Spinal cord (tissue), 10 donors: Measurements from ENCODE around the gene SCN4A. TPM values are rescaled to one million over a fixed set of nuclear protein-coding genes. Genes with fewer than 3 reads are reported as not detected.

Experiments
- DNase-seq, 6 donors: peaks; one replicate each; pipeline versions ENCODE4 v3.0.0 to v3.0.0-alpha.2; 2013 to 2015; ENCODE audit warnings: low spot score in 6 of 6, low read depth in 4 of 6
- H3K27ac ChIP-seq: one replicate; pipeline ENCODE4 v1.5.1; 2013; ENCODE audit warnings: low read depth, low read length, control low read depth
- H3K27me3 ChIP-seq: one replicate; pipeline ENCODE4 v1.6.1; 2013; ENCODE audit warnings: low read length; ENCODE audit not compliant: control insufficient read depth, insufficient read depth
- H3K36me3 ChIP-seq: one replicate; pipeline ENCODE4 v1.6.1; 2013; ENCODE audit warnings: low read length; ENCODE audit not compliant: control insufficient read depth, insufficient read depth
- H3K4me1 ChIP-seq: one replicate; pipeline ENCODE4 v1.6.1; 2013; ENCODE audit warnings: low read length; ENCODE audit not compliant: control insufficient read depth, insufficient read depth
- H3K4me3 ChIP-seq: one replicate; pipeline ENCODE4 v1.5.1; 2013; ENCODE audit warnings: low read depth, low read length, control low read depth
- H3K9me3 ChIP-seq: one replicate; pipeline ENCODE4 v1.6.1; 2013; ENCODE audit warnings: low read length; ENCODE audit not compliant: control insufficient read depth, insufficient read depth
- WGBS: methylation state at CpG from one replicate; pipeline ENCODE4 v1.1.5; 2013; ENCODE audit warnings: missing lambda C conversion rate; ENCODE audit not compliant: insufficient coverage; 5-methylcytosine and 5-hydroxymethylcytosine counted together
- polyA plus RNA-seq, 2 donors: library from polyadenylated mRNA; unstranded; fragments of 120-200 nt; gene quantifications; one replicate each; pipeline ENCODE4 v1.2.1, GENCODE V29; 2013; ENCODE audit not compliant: insufficient read length in 2 of 2
- total RNA-seq, 2 donors: library from RNA; depleted of rRNA in 1 of 2; stranded (reverse); fragments of 120-200 nt in 1 of 2; fragments of >200 nt in 1 of 2; gene quantifications; one replicate each; pipeline versions ENCODE4 v1.2.3 to v1.2.4, GENCODE V29; 2013 to 2014
- donor health status: healthy.

SCN4A gene
- total and polyA plus RNA-seq, 4 donors: 0.14 to 0.28 (median 0.18) TPM

- no peak for DNase-seq
- no peaks in the 10 kb centered on the region for H3K9me3 ChIP-seq
- H3K27ac ChIP-seq: no peak overlapping the region
- H3K4me1 ChIP-seq: peaks cover 6% of the 10 kb centered on the region
- 92% methylated on average over 18 of the region's 18 CpGs for WGBS
- H3K36me3 ChIP-seq: no peaks in the 10 kb centered on the region
- no peaks in the 10 kb centered on the region for H3K27me3 ChIP-seq
- no peak overlapping the region for H3K4me3 ChIP-seq
Measured at GRCh38 chr17:63947711-63948330, 24.9 kb downstream of the SCN4A start.

GRCh38 chr17:63946440-63947363, 26.0 kb downstream of the SCN4A start:
- Histone ChIP-seq H3K4me1 (peaks cover 6% of the 10 kb centered on the region), H3K4me3 (no peak overlapping the region), H3K27ac (no peak overlapping the region), H3K9me3 (no peaks in the 10 kb centered on the region), H3K36me3 (no peaks in the 10 kb centered on the region), H3K27me3 (no peaks in the 10 kb centered on the region)
- 49% methylated on average over 6 of the region's 20 CpGs for WGBS
- peak in 2 of 6 donors; percentile 27 to 36 for DNase-seq

GRCh38 chr17:63945784-63946439, 26.8 kb downstream of the SCN4A start:
- DNase-seq: no peak
- Histone ChIP-seq H3K27me3 (no peaks in the 10 kb centered on the region), H3K4me1 (peaks cover 6% of the 10 kb centered on the region), H3K36me3 (no peaks in the 10 kb centered on the region), H3K27ac (no peak overlapping the region), H3K9me3 (no peaks in the 10 kb centered on the region), H3K4me3 (no peak overlapping the region)
- WGBS: 69% methylated on average over 6 of the region's 6 CpGs

- WGBS: 94% methylated on average over 13 of the region's 24 CpGs
- no peak overlapping the region for H3K4me3 ChIP-seq
- H3K4me1 ChIP-seq: peaks cover 6% of the 10 kb centered on the region
- no peak for DNase-seq
- no peaks in the 10 kb centered on the region for H3K36me3 ChIP-seq
- no peak overlapping the region for H3K27ac ChIP-seq
- H3K27me3 ChIP-seq: no peaks in the 10 kb centered on the region
- H3K9me3 ChIP-seq: no peaks in the 10 kb centered on the region
Measured at GRCh38 chr17:63944736-63945499, 27.8 kb downstream of the SCN4A start.

- peaks cover 6% of the 10 kb centered on the region for H3K4me1 ChIP-seq
- no peaks in the 10 kb centered on the region for H3K9me3 ChIP-seq
- no peaks in the 10 kb centered on the region for H3K36me3 ChIP-seq
- 76% methylated on average over 2 of the region's 9 CpGs for WGBS
- H3K27me3 ChIP-seq: no peaks in the 10 kb centered on the region
- no peak overlapping the region for H3K27ac ChIP-seq
- no peak overlapping the region for H3K4me3 ChIP-seq
- DNase-seq: no peak
Measured at GRCh38 chr17:63943745-63944144, 29.0 kb downstream of the SCN4A start.

GRCh38 chr17:63942309-63942985, 30.3 kb downstream of the SCN4A start:
- whole genome bisulfite sequencing: 94% methylated on average over 16 of the region's 21 CpGs
- no peak overlapping the region for H3K4me3 ChIP-seq
- no peaks in the 10 kb centered on the region for H3K9me3 ChIP-seq
- peaks cover 6% of the 10 kb centered on the region for H3K4me1 ChIP-seq
- no peaks in the 10 kb centered on the region for H3K27me3 ChIP-seq
- DNase-seq: no peak
- no peaks in the 10 kb centered on the region for H3K36me3 ChIP-seq
- no peak overlapping the region for H3K27ac ChIP-seq

- Histone ChIP-seq H3K27ac (no peak overlapping the region), H3K27me3 (no peaks in the 10 kb centered on the region), H3K9me3 (no peaks in the 10 kb centered on the region), H3K36me3 (no peaks in the 10 kb centered on the region), H3K4me1 (peaks cover 4% of the 10 kb centered on the region), H3K4me3 (no peak overlapping the region)
- 93% methylated on average over 23 of the region's 23 CpGs for WGBS
- DNase-seq: no peak
Measured at GRCh38 chr17:63941751-63942150, 31.0 kb downstream of the SCN4A start.

- H3K36me3 ChIP-seq: no peaks in the 10 kb centered on the region
Measured at GRCh38 chr17:63941162-63941561, 31.6 kb downstream of the SCN4A start.

GRCh38 chr17:63940584-63940983, 32.1 kb downstream of the SCN4A start:
- WGBS: 87% methylated on average over 14 of the region's 14 CpGs

More at GRCh38 chr17:63941162-63941561, 31.6 kb downstream of the SCN4A start:
- DNase-seq: no peak
- H3K27ac ChIP-seq: no peak overlapping the region
- no peaks in the 10 kb centered on the region for H3K27me3 ChIP-seq
- no peaks in the 10 kb centered on the region for H3K9me3 ChIP-seq
- no peak overlapping the region for H3K4me3 ChIP-seq
- no peaks in the 10 kb centered on the region for H3K4me1 ChIP-seq
- WGBS: 95% methylated on average over 12 of the region's 12 CpGs

More at GRCh38 chr17:63940584-63940983, 32.1 kb downstream of the SCN4A start:
- DNase-seq: no peak
- H3K36me3 ChIP-seq: no peaks in the 10 kb centered on the region
- H3K27me3 ChIP-seq: no peaks in the 10 kb centered on the region
- no peaks in the 10 kb centered on the region for H3K4me1 ChIP-seq
- no peaks in the 10 kb centered on the region for H3K9me3 ChIP-seq
- H3K4me3 ChIP-seq: no peak overlapping the region
- H3K27ac ChIP-seq: no peak overlapping the region
